Hematopoietic multipotent progenitor cell treated with erythropoietin and hydrocortisone succinate and interleukin-3 and kit ligand, for 17 days (in vitro differentiated cells): Measurements from ENCODE around the gene GMFB.

ENCODE experiments used
- DNase-seq: peaks from one replicate; pipeline ENCODE4 v3.0.0-alpha.2; 2015; ENCODE audit warnings: low spot score

The GMFB gene

GRCh38 chr14:54425068-54425467 lies 63.7 kb downstream of the GMFB start:
- DNase-seq, result no peak
